Keratinocyte (primary cell): ENCODE measurements around the gene CTNNA3.

ENCODE experiments used
- CTCF ChIP-seq, 3 experiments: IDR thresholded peaks in 1 of 3; conservative IDR thresholded peaks in 1 of 3; optimal IDR thresholded peaks in 1 of 3; 2 replicates in 2 of 3; 3 replicates in 1 of 3; pipeline versions ENCODE3 to v1.5.1; 2011; ENCODE audit warnings: low read length in 3 of 3, mild to moderate bottlenecking in 3 of 3, moderate library complexity in 2 of 3, control low read depth in 1 of 3, inconsistent platforms in 1 of 3; ENCODE audit not compliant: insufficient read depth in 2 of 3; ENCODE audit errors: extremely low read depth in 1 of 3
- EZH2 ChIP-seq: IDR thresholded peaks from one replicate; pipeline ENCODE4 v1.6.1; 2012; ENCODE audit warnings: inconsistent platforms, mild to moderate bottlenecking, low read length, moderate library complexity

GRCh38 chr10:66629996-66630395 is 1066.0 kb downstream of the CTNNA3 start:
- TF ChIP-seq CTCF (optimal IDR thresholded peaks at IDR 0.05 in 1 of 3, IDR thresholded peaks at IDR 0.05 in 1 of 3, conservative IDR thresholded peaks at IDR 0.05 in 1 of 3; ENCODE audit: extremely low read depth in 1 of 3, insufficient read depth in 2 of 3, low read length in 3 of 3), result no peak
- no peak for TF ChIP-seq EZH2
